Caco-2 (cell line): ENCODE measurements around the gene PPARG. TPM values are rescaled to one million over a fixed set of nuclear protein-coding genes. Genes with fewer than 3 reads are reported as not detected.

Experiments used
- BruUV-seq: library from RNA; stranded (reverse); fragments of 400-500 nt; replicated peaks from 2 replicates; lab custom pipeline; 2021; lab: Mats Ljungman, UMichigan
- CTCF ChIA-PET: fragments of 300-600 bp; sonication (Branson Sonifier 250); formaldehyde crosslinking; loops from one replicate; lab custom pipeline; 2022; ENCODE audit warnings: antibody characterized with exemption; lab: Charles Lee
- POLR2A ChIA-PET: fragments of 300-600 bp; sonication (Branson Sonifier 250); formaldehyde crosslinking; loops from one replicate; lab custom pipeline; 2022; ENCODE audit warnings: antibody characterized with exemption; lab: Charles Lee
- DNase-seq, 2 experiments: peaks; one replicate each; pipeline versions ENCODE4 v3.0.0 to v3.0.0-alpha.2; 2020 to 2022
- H3K27me3 ChIP-seq: replicated peaks from 2 replicates; pipeline ENCODE4 v1.6.0; 2011; ENCODE audit warnings: low read length; ENCODE audit not compliant: control insufficient read depth, insufficient read depth
- H3K36me3 ChIP-seq: 2 replicates; pipeline ENCODE4 v1.5.1; 2011; ENCODE audit warnings: low read length; ENCODE audit not compliant: control insufficient read depth, insufficient read depth
- H3K4me1 ChIP-seq: fragments of 250-450 bp; sonication (Bioruptor Pico); 2 replicates; pipeline ENCODE4 v1.5.1; 2020; ENCODE audit warnings: mild to moderate bottlenecking
- H3K4me3 ChIP-seq: 2 replicates; pipeline ENCODE4 v1.5.1; 2011; ENCODE audit warnings: low read depth, mild to moderate bottlenecking, control low read depth, low read length
- H3K9me3 ChIP-seq: fragments of 250-450 bp; sonication (Bioruptor Pico); 2 replicates; pipeline ENCODE4 v1.5.1; 2020; ENCODE audit warnings: mild to moderate bottlenecking, moderate library complexity
- H3K27ac Mint-ChIP-seq: one replicate; pipeline ENCODE4 v1.8.0; 2022; ENCODE audit warnings: mixed read lengths; ENCODE audit not compliant: unreplicated experiment
- H3K27me3 Mint-ChIP-seq: one replicate; pipeline ENCODE4 v1.8.0; 2022; ENCODE audit warnings: mixed read lengths; ENCODE audit not compliant: insufficient read depth, unreplicated experiment
- H3K36me3 Mint-ChIP-seq: one replicate; pipeline ENCODE4 v1.8.0; 2022; ENCODE audit warnings: mild to moderate bottlenecking, mixed read lengths; ENCODE audit not compliant: insufficient read depth, unreplicated experiment
- H3K4me1 Mint-ChIP-seq: one replicate; pipeline ENCODE4 v1.8.0; 2022; ENCODE audit warnings: low read depth, mixed read lengths; ENCODE audit not compliant: unreplicated experiment
- H3K4me3 Mint-ChIP-seq: one replicate; pipeline ENCODE4 v1.8.0; 2022; ENCODE audit warnings: mild to moderate bottlenecking, moderate library complexity, mixed read lengths; ENCODE audit not compliant: unreplicated experiment
- H3K9me3 Mint-ChIP-seq: one replicate; pipeline ENCODE4 v1.8.0; 2022; ENCODE audit warnings: mixed read lengths; ENCODE audit not compliant: unreplicated experiment
- CTCF ChIP-seq, 2 experiments: fragments of 200-600 bp in 1 of 2; IDR thresholded peaks; 1 replicate in 1 of 2; 2 replicates in 1 of 2; pipeline versions ENCODE4 v1.5.1 to v1.8.0; 2011 to 2022; ENCODE audit warnings: antibody characterized with exemption in 1 of 2, control low read depth in 1 of 2, inconsistent platforms in 1 of 2, low read depth in 1 of 2, low read length in 1 of 2, mild to moderate bottlenecking in 1 of 2, moderate library complexity in 1 of 2; ENCODE audit not compliant: insufficient read depth in 1 of 2, severe bottlenecking in 1 of 2, unreplicated experiment in 1 of 2
- intact Hi-C: fragments of 100-400 bp; cut with micrococcal nuclease; formaldehyde crosslinking; loops from one replicate; pipeline ENCODE4 v1.10.0; 2022; ENCODE audit not compliant: unreplicated experiment
- total RNA-seq: library from RNA; stranded (reverse); gene quantifications from 2 replicates; pipeline ENCODE4 v1.2.3, GENCODE V29; 2022

The PPARG gene
- total RNA-seq, 1 experiment from 2014 or later = 15.6 TPM

- no TSS peak for BruUV-seq
- no peaks in the 10 kb centered on the region for H3K27me3 ChIP-seq
- no peak overlapping the region for H3K27ac Mint-ChIP-seq
- no peaks in the 10 kb centered on the region for H3K9me3 Mint-ChIP-seq
- H3K9me3 ChIP-seq = no peaks in the 10 kb centered on the region
- H3K4me3 ChIP-seq = no peak overlapping the region
- no peak for TF ChIP-seq CTCF (IDR thresholded peaks at IDR 0.05; ENCODE audit: insufficient read depth in 1 of 2, low read depth in 1 of 2, low read length in 1 of 2, severe bottlenecking in 1 of 2, unreplicated experiment in 1 of 2)
- POLR2A ChIA-PET = no interaction called here
- intact Hi-C loops = no loop called here
- no peak overlapping the region for H3K4me3 Mint-ChIP-seq
- H3K27me3 Mint-ChIP-seq = no peaks in the 10 kb centered on the region
- DNase-seq = no peak
- H3K36me3 Mint-ChIP-seq = no peaks in the 10 kb centered on the region
- H3K36me3 ChIP-seq = no peaks in the 10 kb centered on the region
- peaks cover 10% of the 10 kb centered on the region; the same call in 1 of the 2 replicates for H3K4me1 ChIP-seq
- peaks cover 13% of the 10 kb centered on the region for H3K4me1 Mint-ChIP-seq
- CTCF ChIA-PET = no interaction called here
Observed at GRCh38 chr3:12343047-12343501, 54.2 kb downstream of the PPARG start.

- H3K4me3 Mint-ChIP-seq = no peak overlapping the region
- Histone ChIP-seq H3K27me3 (no peaks in the 10 kb centered on the region), H3K4me3 (no peak overlapping the region), H3K36me3 (no peaks in the 10 kb centered on the region), H3K9me3 (no peaks in the 10 kb centered on the region), H3K4me1 (peaks cover 5% of the 10 kb centered on the region; the same call in 1 of the 2 replicates)
- TF ChIP-seq CTCF (IDR thresholded peaks at IDR 0.05; ENCODE audit: insufficient read depth in 1 of 2, low read depth in 1 of 2, low read length in 1 of 2, severe bottlenecking in 1 of 2, unreplicated experiment in 1 of 2) = no peak
- H3K27ac Mint-ChIP-seq = no peak overlapping the region
- peaks cover 6% of the 10 kb centered on the region for H3K4me1 Mint-ChIP-seq
- no peaks in the 10 kb centered on the region for H3K27me3 Mint-ChIP-seq
- no peak for DNase-seq
- intact Hi-C loops = no loop called here
- ChIA-PET POLR2A (no interaction called here), CTCF (no interaction called here)
- BruUV-seq = no TSS peak
- no peaks in the 10 kb centered on the region for H3K9me3 Mint-ChIP-seq
- H3K36me3 Mint-ChIP-seq = no peaks in the 10 kb centered on the region
Observed at GRCh38 chr3:12345141-12345561, 56.3 kb downstream of the PPARG start.

GRCh38 chr3:12345584-12346494 lies 57.0 kb downstream of the PPARG start:
- Mint-ChIP-seq H3K9me3 (no peaks in the 10 kb centered on the region), H3K4me3 (no peak overlapping the region), H3K27ac (no peak overlapping the region), H3K4me1 (peaks cover 6% of the 10 kb centered on the region), H3K36me3 (no peaks in the 10 kb centered on the region), H3K27me3 (no peaks in the 10 kb centered on the region)
- POLR2A ChIA-PET = no interaction called here
- no peak for DNase-seq
- no peaks in the 10 kb centered on the region for H3K36me3 ChIP-seq
- TF ChIP-seq CTCF (IDR thresholded peaks at IDR 0.05; ENCODE audit: insufficient read depth in 1 of 2, low read depth in 1 of 2, low read length in 1 of 2, severe bottlenecking in 1 of 2, unreplicated experiment in 1 of 2) = no peak
- H3K4me1 ChIP-seq = peaks cover 5% of the 10 kb centered on the region; the same call in 1 of the 2 replicates
- H3K9me3 ChIP-seq = no peaks in the 10 kb centered on the region
- no peak overlapping the region for H3K4me3 ChIP-seq
- BruUV-seq = no TSS peak
- CTCF ChIA-PET = no interaction called here
- intact Hi-C loops = no loop called here
- no peaks in the 10 kb centered on the region for H3K27me3 ChIP-seq
